Activated CD8-positive, alpha-beta memory T cell treated with anti-CD3 and anti-CD28 coated beads, Interleukin-2, amount 10 ng/mL, durations not matched to agents 7 days and 5 days (primary cell): Measurements from ENCODE around the gene CACNA1B. TPM values are rescaled to one million over a fixed set of nuclear protein-coding genes. Genes with fewer than 3 reads are reported as not detected.

Experiments
- ATAC-seq: fragments of 150-1000 bp; cut with Tn5 transposase; one replicate; pipeline ENCODE4 v1.10.0; 2021; ENCODE audit warnings: moderate library complexity
- CTCF ChIA-PET: fragments of 350-600 bp; sonication (Branson Sonifier 250); formaldehyde crosslinking; loops from one replicate; lab custom pipeline; 2021; ENCODE audit warnings: antibody characterized with exemption; lab: Charles Lee
- DNase-seq: peaks from one replicate; pipeline ENCODE4 v3.0.0-alpha.2; 2020
- H3K27ac Mint-ChIP-seq: one replicate; pipeline ENCODE4 v1.8.0; 2021; ENCODE audit warnings: mild to moderate bottlenecking, mixed read lengths
- H3K27me3 Mint-ChIP-seq: one replicate; pipeline ENCODE4 v1.8.0; 2021; ENCODE audit warnings: mixed read lengths
- H3K36me3 Mint-ChIP-seq: one replicate; pipeline ENCODE4 v1.8.0; 2021; ENCODE audit warnings: mild to moderate bottlenecking, mixed read lengths
- H3K4me1 Mint-ChIP-seq: one replicate; pipeline ENCODE4 v1.8.0; 2021; ENCODE audit warnings: mixed read lengths
- H3K4me3 Mint-ChIP-seq: one replicate; pipeline ENCODE4 v1.8.0; 2021; ENCODE audit warnings: mild to moderate bottlenecking, moderate library complexity, mixed read lengths
- H3K9me3 Mint-ChIP-seq: one replicate; pipeline ENCODE4 v1.8.0; 2022; ENCODE audit warnings: low read depth, mixed read lengths
- total RNA-seq, 2 experiments: library from RNA; stranded (reverse); gene quantifications; one replicate each; pipeline ENCODE4 v1.2.3, GENCODE V29; 2021

Gene CACNA1B
- total RNA-seq, 2 experiments from 2014 or later, result not detected

DNA sequence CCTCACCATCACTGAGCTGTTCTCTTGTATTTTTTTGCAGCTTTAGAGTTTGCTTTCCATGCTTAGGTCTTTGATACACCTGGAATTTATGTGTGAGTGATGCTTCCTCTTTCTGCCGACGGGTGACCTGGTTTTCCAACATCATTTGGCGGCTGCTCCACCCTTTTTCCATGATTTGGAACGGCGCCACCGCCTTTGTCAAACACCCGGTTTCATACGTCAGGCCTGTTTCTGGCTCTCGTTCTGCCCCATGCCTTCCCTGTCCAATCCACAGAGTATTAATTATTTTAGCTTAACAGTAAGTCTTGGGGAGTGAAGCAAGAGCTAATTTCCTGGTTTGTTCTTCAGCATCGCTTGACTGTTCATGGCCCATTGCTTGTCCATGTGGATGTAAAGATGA lies 30.2 kb downstream of the CACNA1B start:
- H3K36me3 Mint-ChIP-seq, result peaks cover 1% of the 10 kb centered on the region
- CTCF ChIA-PET, result no interaction called here

DNA sequence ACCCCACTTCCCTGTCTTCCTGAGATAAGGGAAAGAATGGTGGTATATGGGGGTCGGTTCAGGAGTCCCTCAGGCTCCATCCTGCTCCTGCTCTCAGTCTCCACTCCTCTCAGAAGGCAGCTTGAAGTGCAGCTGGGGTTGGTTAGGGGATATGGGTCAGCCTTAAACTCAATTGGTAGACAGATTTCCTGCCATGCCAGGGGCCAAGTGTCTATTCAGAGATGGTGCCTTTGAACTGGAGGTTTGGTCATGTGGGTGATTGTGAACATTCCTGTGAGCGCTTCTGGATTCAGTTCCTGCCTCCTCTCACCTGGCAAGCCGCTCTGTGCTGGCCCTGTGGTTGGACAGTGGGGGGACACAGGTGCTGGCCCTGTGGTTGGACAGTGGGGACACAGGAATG lies 35.1 kb downstream of the CACNA1B start:
- H3K27me3 Mint-ChIP-seq, result no peaks in the 10 kb centered on the region
- ATAC-seq, result no peak
- no peak for DNase-seq
- CTCF ChIA-PET, result no interaction called here
- H3K4me1 Mint-ChIP-seq, result no peaks in the 10 kb centered on the region
- no peaks in the 10 kb centered on the region for H3K36me3 Mint-ChIP-seq
- no peak overlapping the region for H3K4me3 Mint-ChIP-seq
- no peak overlapping the region for H3K27ac Mint-ChIP-seq
- H3K9me3 Mint-ChIP-seq, result no peaks in the 10 kb centered on the region

More for the DNA sequence above, 30.2 kb downstream of the CACNA1B start:
- Mint-ChIP-seq H3K4me1 (no peaks in the 10 kb centered on the region), H3K4me3 (no peak overlapping the region), H3K9me3 (no peaks in the 10 kb centered on the region), H3K27me3 (peaks cover under 1% of the 10 kb centered on the region), H3K27ac (no peak overlapping the region)
- DNase-seq, result no peak
- ATAC-seq, result no peak

DNA sequence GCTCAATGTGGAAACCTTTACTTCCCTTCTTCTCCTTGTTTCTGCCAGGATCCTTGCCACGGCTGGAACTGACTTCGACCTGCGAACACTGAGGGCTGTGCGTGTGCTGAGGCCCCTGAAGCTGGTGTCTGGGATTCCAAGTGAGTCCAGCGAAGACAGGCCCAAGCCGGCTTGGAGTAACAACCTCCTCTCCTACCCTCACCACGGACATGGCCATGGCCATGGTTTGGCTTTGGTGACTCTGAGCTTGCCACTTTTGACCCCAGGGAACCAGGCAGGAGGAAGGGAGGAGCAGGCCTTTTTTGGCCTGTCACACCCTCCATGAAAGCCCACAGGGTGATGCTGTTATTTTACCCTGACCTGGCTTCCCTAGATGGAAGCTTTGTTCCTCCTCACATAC lies 35.5 kb downstream of the CACNA1B start:
- no peak for DNase-seq
- Mint-ChIP-seq H3K36me3 (no peaks in the 10 kb centered on the region), H3K27me3 (no peaks in the 10 kb centered on the region), H3K4me3 (no peak overlapping the region), H3K27ac (no peak overlapping the region), H3K4me1 (no peaks in the 10 kb centered on the region), H3K9me3 (no peaks in the 10 kb centered on the region)
- no peak for ATAC-seq
- CTCF ChIA-PET, result no interaction called here

DNA sequence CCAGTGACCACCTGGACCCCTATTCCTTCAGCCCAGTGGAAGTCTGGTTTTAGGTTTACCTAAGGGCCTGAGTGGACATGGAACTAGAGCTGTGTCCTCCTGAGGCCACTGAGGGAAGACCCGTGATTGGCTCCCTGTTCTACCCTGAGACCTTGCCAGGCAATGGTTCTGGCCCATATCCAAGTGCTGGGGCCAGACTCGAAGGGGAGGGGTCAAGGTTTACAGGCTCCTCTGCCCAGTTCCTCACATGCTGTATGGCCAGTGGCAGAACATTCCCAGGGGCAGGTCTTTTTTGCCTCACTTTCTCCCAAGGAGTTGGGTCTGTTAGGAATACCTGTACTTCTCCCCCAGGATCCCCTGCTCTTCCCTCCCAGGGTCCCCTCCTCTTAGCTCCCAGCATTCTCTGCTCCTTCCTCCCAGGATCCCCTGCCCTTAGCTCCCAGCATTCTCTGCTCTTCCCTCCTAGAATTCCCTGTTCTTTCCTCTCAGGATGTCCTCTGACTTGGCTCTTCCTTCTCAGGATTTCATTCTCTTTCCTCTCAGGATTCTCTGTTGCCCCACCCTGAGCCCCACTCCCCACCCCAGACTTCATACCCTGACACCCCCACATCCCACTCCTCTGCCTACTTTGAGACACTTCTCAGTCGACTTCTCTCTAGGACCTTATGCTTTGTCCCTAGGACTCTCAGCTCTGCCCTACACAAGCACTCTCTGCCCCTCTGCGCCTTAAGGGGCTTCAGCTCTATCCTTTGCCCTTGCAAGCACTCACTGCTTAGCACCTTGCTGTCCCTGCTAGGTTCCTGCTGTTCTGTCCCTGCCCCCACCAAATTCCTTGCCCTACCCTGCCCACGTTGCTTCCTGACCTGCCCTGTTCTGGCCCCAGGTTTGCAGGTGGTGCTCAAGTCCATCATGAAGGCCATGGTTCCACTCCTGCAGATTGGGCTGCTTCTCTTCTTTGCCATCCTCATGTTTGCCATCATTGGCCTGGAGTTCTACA lies 36.5 kb downstream of the CACNA1B start:
- no peaks in the 10 kb centered on the region for H3K9me3 Mint-ChIP-seq
- CTCF ChIA-PET, result no interaction called here
- ATAC-seq (no peak), DNase-seq (no peak)
- no peak overlapping the region for H3K4me3 Mint-ChIP-seq
- H3K4me1 Mint-ChIP-seq, result no peaks in the 10 kb centered on the region
- H3K27me3 Mint-ChIP-seq, result no peaks in the 10 kb centered on the region
- H3K27ac Mint-ChIP-seq, result no peak overlapping the region
- H3K36me3 Mint-ChIP-seq, result no peaks in the 10 kb centered on the region

DNA sequence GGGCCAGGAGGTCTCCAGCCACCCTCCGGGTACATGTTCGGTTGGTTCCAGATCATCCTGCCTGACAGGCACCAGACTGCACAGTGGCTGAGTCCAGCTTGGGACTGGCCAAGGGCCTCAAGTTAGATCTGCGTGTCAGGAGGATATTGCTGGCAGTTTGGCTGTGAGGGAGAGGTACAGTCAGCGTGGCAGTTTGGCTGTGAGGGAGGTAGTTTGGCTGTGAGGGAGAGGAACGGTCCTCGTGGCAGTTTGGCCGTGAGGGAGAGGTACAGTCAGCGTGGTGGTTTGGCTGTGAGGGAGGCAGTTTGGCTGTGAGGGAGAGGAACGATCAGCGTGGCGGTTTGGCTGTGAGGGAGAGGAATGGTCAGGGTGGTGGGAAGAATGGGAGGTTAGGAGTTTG lies 39.0 kb downstream of the CACNA1B start:
- Mint-ChIP-seq H3K27me3 (no peaks in the 10 kb centered on the region), H3K4me3 (no peak overlapping the region), H3K27ac (no peak overlapping the region), H3K9me3 (no peaks in the 10 kb centered on the region), H3K4me1 (no peaks in the 10 kb centered on the region), H3K36me3 (no peaks in the 10 kb centered on the region)
- DNase-seq (no peak), ATAC-seq (no peak)
- CTCF ChIA-PET, result no interaction called here

DNA sequence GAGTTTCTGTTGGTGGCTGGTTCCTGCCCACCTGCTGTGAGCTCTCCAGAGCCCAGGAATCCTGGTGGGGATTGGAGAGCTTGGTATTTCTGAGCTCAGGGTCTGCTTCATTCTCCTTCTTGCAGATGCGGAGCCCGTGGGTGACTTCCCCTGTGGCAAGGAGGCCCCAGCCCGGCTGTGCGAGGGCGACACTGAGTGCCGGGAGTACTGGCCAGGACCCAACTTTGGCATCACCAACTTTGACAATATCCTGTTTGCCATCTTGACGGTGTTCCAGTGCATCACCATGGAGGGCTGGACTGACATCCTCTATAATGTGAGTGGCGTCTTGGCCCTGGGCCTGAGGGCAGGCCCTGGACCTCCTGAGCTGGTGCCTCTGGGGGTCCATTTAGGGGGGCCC lies 39.5 kb downstream of the CACNA1B start:
- H3K4me3 Mint-ChIP-seq, result no peak overlapping the region
- CTCF ChIA-PET, result no interaction called here
- ATAC-seq, result no peak
- no peaks in the 10 kb centered on the region for H3K36me3 Mint-ChIP-seq
- H3K27ac Mint-ChIP-seq, result no peak overlapping the region
- DNase-seq, result no peak
- H3K27me3 Mint-ChIP-seq, result no peaks in the 10 kb centered on the region
- no peaks in the 10 kb centered on the region for H3K9me3 Mint-ChIP-seq
- H3K4me1 Mint-ChIP-seq, result no peaks in the 10 kb centered on the region

DNA sequence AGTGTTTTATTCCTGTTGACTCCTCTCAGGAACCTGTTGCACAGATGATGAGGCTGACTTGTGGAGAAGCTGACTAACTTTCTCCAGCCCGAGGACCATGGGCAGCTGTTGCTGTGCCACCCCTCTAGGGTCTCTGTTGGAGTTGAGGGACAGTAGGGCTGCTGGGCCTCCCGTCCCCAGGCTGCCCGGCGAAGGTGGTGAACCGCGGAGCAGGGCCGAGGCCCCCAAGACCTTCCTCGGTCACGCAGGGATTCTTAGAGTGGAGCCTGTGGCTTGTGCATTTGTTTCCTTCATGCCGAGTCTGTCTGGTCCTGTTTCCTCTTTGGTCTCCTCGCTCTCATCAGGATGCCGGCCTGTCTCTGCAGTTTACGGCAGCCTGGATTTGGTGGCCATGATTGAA lies 40.2 kb downstream of the CACNA1B start:
- Mint-ChIP-seq H3K27ac (no peak overlapping the region), H3K4me3 (no peak overlapping the region), H3K27me3 (no peaks in the 10 kb centered on the region), H3K36me3 (no peaks in the 10 kb centered on the region), H3K9me3 (no peaks in the 10 kb centered on the region), H3K4me1 (no peaks in the 10 kb centered on the region)
- no peak for ATAC-seq
- DNase-seq, result no peak
- CTCF ChIA-PET, result no interaction called here

DNA sequence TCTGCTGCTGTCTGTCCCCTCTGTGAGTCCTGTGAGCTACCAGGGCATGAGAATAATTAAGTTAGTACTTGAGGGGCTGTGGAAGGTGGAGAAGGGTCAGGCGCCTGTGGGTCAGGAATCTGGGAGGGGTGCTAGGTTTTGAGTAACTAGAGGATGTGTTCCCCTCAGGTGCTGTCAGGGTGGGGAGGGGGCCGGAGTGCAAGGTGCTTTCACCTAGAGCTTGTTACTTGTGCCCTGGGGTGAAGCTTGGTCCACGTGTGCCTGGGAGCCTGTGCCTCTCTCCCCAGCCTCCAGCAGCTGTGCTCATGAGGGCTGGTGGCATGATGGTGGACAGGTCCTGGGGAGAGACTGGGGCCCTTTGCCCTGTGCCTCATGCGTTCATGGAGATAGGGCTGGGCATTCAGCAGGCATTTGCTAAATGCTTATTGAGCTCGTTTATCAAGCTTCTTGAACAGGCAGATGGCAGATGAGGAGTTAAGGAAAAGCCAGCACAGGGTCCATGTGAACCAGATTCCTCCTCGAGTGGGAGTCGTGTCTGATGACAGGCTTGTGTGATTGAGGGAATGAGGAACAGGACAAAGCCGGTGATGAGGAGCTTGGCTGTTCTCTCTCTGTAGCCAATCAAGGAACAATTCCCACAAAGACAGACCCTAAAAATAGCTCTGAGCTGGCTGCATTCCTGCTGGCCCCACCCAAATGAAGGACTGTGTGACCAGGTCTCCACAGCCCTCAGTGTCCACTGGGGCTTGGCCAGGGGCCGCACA lies 40.9 kb downstream of the CACNA1B start:
- H3K27ac Mint-ChIP-seq, result no peak overlapping the region
- DNase-seq, result no peak
- no peaks in the 10 kb centered on the region for H3K9me3 Mint-ChIP-seq
- no peaks in the 10 kb centered on the region for H3K36me3 Mint-ChIP-seq
- no peaks in the 10 kb centered on the region for H3K27me3 Mint-ChIP-seq
- no peaks in the 10 kb centered on the region for H3K4me1 Mint-ChIP-seq
- H3K4me3 Mint-ChIP-seq, result no peak overlapping the region
- no peak for ATAC-seq
- CTCF ChIA-PET, result no interaction called here

DNA sequence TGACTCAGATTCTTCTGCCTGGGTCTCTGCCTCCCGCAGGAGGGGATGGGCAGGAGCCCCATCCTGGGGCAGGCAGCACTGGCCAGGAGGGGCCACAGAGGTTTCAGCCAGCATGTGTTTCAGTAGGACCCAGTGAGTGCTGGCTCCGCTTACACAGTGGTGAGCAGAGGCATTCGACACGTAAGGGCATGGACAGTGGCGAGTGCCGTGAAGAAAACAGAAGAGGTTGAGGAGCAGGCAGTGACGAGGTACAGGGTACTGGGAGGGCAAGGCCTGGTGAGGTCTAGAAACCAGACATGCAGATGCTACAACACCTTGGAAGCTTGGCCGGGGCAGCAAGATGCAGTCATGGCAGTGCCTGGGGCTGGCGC lies 41.5 kb downstream of the CACNA1B start:
- Mint-ChIP-seq H3K4me1 (no peaks in the 10 kb centered on the region), H3K4me3 (no peak overlapping the region), H3K9me3 (no peaks in the 10 kb centered on the region), H3K36me3 (no peaks in the 10 kb centered on the region), H3K27me3 (no peaks in the 10 kb centered on the region), H3K27ac (no peak overlapping the region)
- DNase-seq, result no peak
- CTCF ChIA-PET, result no interaction called here
- no peak for ATAC-seq

DNA sequence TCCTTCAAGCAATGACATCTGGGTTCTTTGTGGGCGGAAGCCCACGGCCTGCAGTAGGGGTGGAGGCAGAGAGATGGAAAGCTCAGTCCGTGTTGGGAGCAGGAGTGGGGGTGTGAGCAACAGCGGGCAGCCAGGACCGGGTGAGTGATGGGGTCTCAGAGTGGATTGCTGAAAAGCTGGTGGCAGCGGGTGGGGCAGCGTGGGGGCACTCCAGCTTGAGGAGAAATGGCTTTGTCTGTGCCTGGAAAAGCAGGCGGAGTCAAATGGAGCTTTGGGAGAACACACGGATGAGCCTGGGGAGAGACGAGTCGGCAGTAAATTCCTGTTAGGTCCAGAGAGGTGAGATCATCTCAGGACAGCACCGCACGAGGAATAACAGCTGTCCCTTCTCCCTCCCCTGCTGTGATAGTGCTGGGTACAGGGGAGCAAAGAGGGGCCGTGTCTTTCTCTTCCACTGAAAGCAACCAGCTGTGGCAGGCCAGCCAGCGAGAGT lies 42.1 kb downstream of the CACNA1B start:
- H3K4me3 Mint-ChIP-seq, result no peak overlapping the region
- no peaks in the 10 kb centered on the region for H3K4me1 Mint-ChIP-seq
- DNase-seq (no peak), ATAC-seq (no peak)
- CTCF ChIA-PET, result interaction anchor here (1.6 kb wide), 1 partner anchor 12 kb away, joined by 4 read pairs; no protein-coding TSS in a partner anchor
- no peaks in the 10 kb centered on the region for H3K9me3 Mint-ChIP-seq
- H3K27ac Mint-ChIP-seq, result no peak overlapping the region
- H3K36me3 Mint-ChIP-seq, result no peaks in the 10 kb centered on the region
- H3K27me3 Mint-ChIP-seq, result no peaks in the 10 kb centered on the region

DNA sequence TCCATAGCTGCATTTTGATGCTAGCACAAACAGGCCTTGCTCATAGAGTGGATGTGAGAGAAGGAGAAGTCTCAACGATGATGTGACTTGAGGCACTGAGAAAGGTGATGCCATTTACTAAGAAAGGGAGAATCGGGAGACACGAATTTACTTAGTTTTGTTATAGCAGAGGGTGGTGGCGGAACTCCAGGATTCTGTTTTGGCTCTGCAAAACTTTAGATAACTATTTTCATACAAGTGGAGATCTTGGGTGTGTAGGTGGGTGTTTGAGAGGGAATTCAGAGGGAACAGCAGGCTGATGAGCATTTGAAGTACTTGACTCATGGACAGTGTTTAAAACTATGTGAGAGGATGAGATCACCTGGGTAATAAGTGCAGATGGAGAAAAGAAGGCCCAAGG lies 43.2 kb downstream of the CACNA1B start:
- DNase-seq (no peak), ATAC-seq (no peak)
- Mint-ChIP-seq H3K9me3 (no peaks in the 10 kb centered on the region), H3K36me3 (no peaks in the 10 kb centered on the region), H3K27me3 (no peaks in the 10 kb centered on the region), H3K4me1 (no peaks in the 10 kb centered on the region), H3K4me3 (no peak overlapping the region), H3K27ac (no peak overlapping the region)
- CTCF ChIA-PET, result interaction anchor here (1.6 kb wide), 1 partner anchor 11 kb away, joined by 4 read pairs; no protein-coding TSS in a partner anchor

DNA sequence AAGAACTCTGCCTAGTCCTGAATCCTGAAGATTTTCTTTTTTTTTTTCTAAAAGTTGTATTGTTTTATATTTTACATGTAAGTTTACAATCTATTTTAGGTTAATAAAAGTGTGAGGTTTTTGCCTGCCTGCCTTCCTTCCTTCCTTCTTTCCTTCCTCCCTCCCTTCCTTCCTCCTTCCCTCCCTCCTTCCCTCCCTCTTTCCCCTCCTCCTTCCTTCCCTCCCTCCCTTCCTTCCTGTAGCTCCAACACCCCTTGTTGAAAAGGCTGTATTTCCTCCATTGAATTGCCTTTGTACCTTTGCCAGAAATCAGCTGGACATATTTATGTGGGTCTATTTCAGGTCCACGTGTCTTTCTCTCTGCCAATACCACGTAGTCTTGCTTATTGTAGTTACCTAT lies 46.6 kb downstream of the CACNA1B start:
- Mint-ChIP-seq H3K4me1 (no peaks in the 10 kb centered on the region), H3K36me3 (no peaks in the 10 kb centered on the region), H3K27ac (no peak overlapping the region), H3K4me3 (no peak overlapping the region), H3K27me3 (no peaks in the 10 kb centered on the region), H3K9me3 (peaks cover 2% of the 10 kb centered on the region)
- CTCF ChIA-PET, result no interaction called here
- DNase-seq (no peak), ATAC-seq (no peak)

DNA sequence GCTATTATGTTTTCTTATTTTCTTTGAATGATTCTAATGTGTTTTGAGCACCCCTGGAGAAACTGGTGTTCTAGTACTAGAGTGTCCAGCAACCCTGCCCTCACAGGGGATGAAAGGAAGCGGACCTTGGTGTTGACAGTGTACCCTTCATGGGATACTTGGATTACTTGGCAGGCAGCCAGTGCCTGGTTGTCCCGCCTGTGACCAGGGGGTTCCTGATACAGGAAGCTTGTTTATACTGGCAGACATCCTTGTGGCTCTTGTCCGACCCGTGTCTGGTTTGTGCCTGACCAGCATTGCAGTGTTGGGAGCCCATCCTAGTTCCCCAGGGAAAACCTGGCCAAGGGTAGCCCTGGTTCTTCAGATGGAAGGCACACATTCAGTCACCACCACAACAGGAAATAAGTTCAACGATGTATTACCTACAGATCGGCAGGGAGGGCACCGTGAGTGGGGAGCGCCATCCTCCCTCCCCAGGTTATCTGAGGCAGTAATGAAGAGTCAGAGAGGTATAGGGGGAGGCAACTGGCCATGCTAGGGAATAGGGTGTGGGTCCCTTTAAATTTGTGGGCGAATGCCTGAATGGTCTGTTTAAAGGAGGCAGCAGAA lies 47.3 kb downstream of the CACNA1B start:
- H3K27me3 Mint-ChIP-seq, result no peaks in the 10 kb centered on the region
- no peak overlapping the region for H3K27ac Mint-ChIP-seq
- CTCF ChIA-PET, result no interaction called here
- no peaks in the 10 kb centered on the region for H3K4me1 Mint-ChIP-seq
- peaks cover 2% of the 10 kb centered on the region for H3K9me3 Mint-ChIP-seq
- DNase-seq, result no peak
- H3K4me3 Mint-ChIP-seq, result no peak overlapping the region
- ATAC-seq, result no peak
- no peaks in the 10 kb centered on the region for H3K36me3 Mint-ChIP-seq
